Activated CD8-positive, alpha-beta memory T cell treated with anti-CD3 and anti-CD28 coated beads, Interleukin-2, amount 50 U/mL, for 24 hours (primary cell): ENCODE data around the gene SEMA5B.

Source experiments
- DNase-seq: peaks from one replicate; pipeline ENCODE4 v3.0.0-alpha.2; 2020; ENCODE audit errors: extremely low read depth

Gene SEMA5B

GRCh38 chr3:123025642-123026521, 1.7 kb downstream of the SEMA5B start:
- no peak for DNase-seq

GRCh38 chr3:123024056-123024455, 3.5 kb downstream of the SEMA5B start:
- DNase-seq: no peak

GRCh38 chr3:123021996-123022510, 5.5 kb downstream of the SEMA5B start:
- no peak for DNase-seq

GRCh38 chr3:123021388-123021787, 6.2 kb downstream of the SEMA5B start:
- no peak for DNase-seq

GRCh38 chr3:123020709-123021108, 6.9 kb downstream of the SEMA5B start:
- DNase-seq: no peak

- no peak for DNase-seq
Measured at GRCh38 chr3:123019591-123019990, 8.0 kb downstream of the SEMA5B start.

- no peak for DNase-seq
Measured at GRCh38 chr3:123019161-123019560, 8.4 kb downstream of the SEMA5B start.

GRCh38 chr3:123018683-123019082, 8.9 kb downstream of the SEMA5B start:
- DNase-seq: no peak

- no peak for DNase-seq
Measured at GRCh38 chr3:123015596-123015995, 12.0 kb downstream of the SEMA5B start.

- no peak for DNase-seq
Measured at GRCh38 chr3:123013876-123014275, 13.7 kb downstream of the SEMA5B start.

GRCh38 chr3:123012652-123013051, 14.9 kb downstream of the SEMA5B start:
- DNase-seq: no peak

GRCh38 chr3:123011447-123011846, 16.1 kb downstream of the SEMA5B start:
- DNase-seq: no peak

- no peak for DNase-seq
Measured at GRCh38 chr3:123008840-123009239, 18.7 kb downstream of the SEMA5B start.

- DNase-seq: no peak
Measured at GRCh38 chr3:123006609-123007008, 21.0 kb downstream of the SEMA5B start.

- no peak for DNase-seq
Measured at GRCh38 chr3:123005291-123005690, 22.3 kb downstream of the SEMA5B start.

GRCh38 chr3:123004201-123004918, 23.2 kb downstream of the SEMA5B start:
- DNase-seq: no peak

GRCh38 chr3:123002749-123003497, 24.6 kb downstream of the SEMA5B start:
- no peak for DNase-seq

GRCh38 chr3:123002100-123002748, 25.3 kb downstream of the SEMA5B start:
- no peak for DNase-seq

- DNase-seq: no peak
Measured at GRCh38 chr3:122998856-122999255, 28.7 kb downstream of the SEMA5B start.

- DNase-seq: no peak
Measured at GRCh38 chr3:122998206-122998605, 29.4 kb downstream of the SEMA5B start.

- DNase-seq: no peak
Measured at GRCh38 chr3:122996038-122996580, 31.5 kb downstream of the SEMA5B start.
